KMS-11 (cell line): ENCODE data around the gene TSC22D2.
A peak's percentile ranks its signal among the peaks of the same experiment; 100 is the strongest.

Source experiments
- H2AFZ ChIP-seq: fragments of 200-600 bp; sonication (generic); 2 replicates; pipeline ENCODE4 v1.6.1; 2016; ENCODE audit warnings: antibody characterized with exemption, mixed run types, low read depth
- H3K27ac ChIP-seq: fragments of 200-600 bp; sonication (generic); 2 replicates; pipeline ENCODE4 v1.6.1; 2016; ENCODE audit warnings: mild to moderate bottlenecking, mixed run types
- H3K27me3 ChIP-seq: fragments of 200-600 bp; sonication (generic); 2 replicates; pipeline ENCODE4 v1.6.1; 2017; ENCODE audit warnings: mild to moderate bottlenecking, low read depth, mixed run types, moderate library complexity; ENCODE audit not compliant: insufficient read depth
- H3K36me3 ChIP-seq: fragments of 200-600 bp; sonication (generic); 2 replicates; pipeline ENCODE4 v1.6.1; 2017; ENCODE audit warnings: mild to moderate bottlenecking, mixed run types; ENCODE audit not compliant: insufficient read depth
- H3K4me1 ChIP-seq: fragments of 200-600 bp; sonication (generic); 2 replicates; pipeline ENCODE4 v1.6.1; 2016; ENCODE audit warnings: mild to moderate bottlenecking, low read depth, mixed run types; ENCODE audit not compliant: poor library complexity, severe bottlenecking
- H3K4me2 ChIP-seq: fragments of 200-600 bp; sonication (generic); 2 replicates; pipeline ENCODE4 v1.7.0; 2016; ENCODE audit warnings: mild to moderate bottlenecking, mixed run types
- H3K4me3 ChIP-seq: fragments of 200-600 bp; sonication (generic); IDR thresholded peaks from 2 replicates; pipeline ENCODE4 v1.6.1; 2017; ENCODE audit warnings: low read depth, low read length, mixed read lengths; ENCODE audit not compliant: insufficient read depth
- H3K79me2 ChIP-seq: fragments of 200-600 bp; sonication (generic); 2 replicates; pipeline ENCODE4 v1.6.1; 2016; ENCODE audit warnings: low read depth, mixed run types; ENCODE audit not compliant: insufficient read depth
- H3K9ac ChIP-seq: fragments of 200-600 bp; sonication (generic); 2 replicates; pipeline ENCODE4 v1.6.1; 2016; ENCODE audit warnings: mild to moderate bottlenecking, mixed run types
- H4K20me1 ChIP-seq: fragments of 200-600 bp; sonication (generic); 2 replicates; pipeline ENCODE4 v1.6.1; 2016; ENCODE audit warnings: mild to moderate bottlenecking, mixed run types; ENCODE audit not compliant: insufficient read depth
- TF ChIP-seq, protein P1 (sequence below): fragments of 200-600 bp; sonication (generic); conservative IDR thresholded peaks from 2 replicates; pipeline ENCODE4 v1.6.1; 2017; ENCODE audit warnings: low read depth, mild to moderate bottlenecking, antibody characterized with exemption, low read length, moderate library complexity, mixed read lengths

TSC22D2 gene

GRCh38 chr3:150408221-150409124 lies at the start of gene TSC22D2:
TSS of gene TSC22D2 (plus strand) at chr3:150408298. CDS start at chr3:150409351, 1,053 bp downstream.
- peaks cover 46% of the 10 kb centered on the region for H3K79me2 ChIP-seq
- H3K36me3 ChIP-seq: no peaks in the 10 kb centered on the region
- peak within 1 kb of the TSS; percentile 85 for H3K9ac ChIP-seq
- peaks cover 28% of the 10 kb centered on the region for H4K20me1 ChIP-seq
- H3K27ac ChIP-seq: peak within 1 kb of the TSS; percentile 97
- H2AFZ ChIP-seq: peak within 1 kb of the TSS; percentile 84
- H3K4me1 ChIP-seq: peaks cover 21% of the 10 kb centered on the region
- TF ChIP-seq, protein P1, sequence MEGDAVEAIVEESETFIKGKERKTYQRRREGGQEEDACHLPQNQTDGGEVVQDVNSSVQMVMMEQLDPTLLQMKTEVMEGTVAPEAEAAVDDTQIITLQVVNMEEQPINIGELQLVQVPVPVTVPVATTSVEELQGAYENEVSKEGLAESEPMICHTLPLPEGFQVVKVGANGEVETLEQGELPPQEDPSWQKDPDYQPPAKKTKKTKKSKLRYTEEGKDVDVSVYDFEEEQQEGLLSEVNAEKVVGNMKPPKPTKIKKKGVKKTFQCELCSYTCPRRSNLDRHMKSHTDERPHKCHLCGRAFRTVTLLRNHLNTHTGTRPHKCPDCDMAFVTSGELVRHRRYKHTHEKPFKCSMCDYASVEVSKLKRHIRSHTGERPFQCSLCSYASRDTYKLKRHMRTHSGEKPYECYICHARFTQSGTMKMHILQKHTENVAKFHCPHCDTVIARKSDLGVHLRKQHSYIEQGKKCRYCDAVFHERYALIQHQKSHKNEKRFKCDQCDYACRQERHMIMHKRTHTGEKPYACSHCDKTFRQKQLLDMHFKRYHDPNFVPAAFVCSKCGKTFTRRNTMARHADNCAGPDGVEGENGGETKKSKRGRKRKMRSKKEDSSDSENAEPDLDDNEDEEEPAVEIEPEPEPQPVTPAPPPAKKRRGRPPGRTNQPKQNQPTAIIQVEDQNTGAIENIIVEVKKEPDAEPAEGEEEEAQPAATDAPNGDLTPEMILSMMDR: no peak
- peak within 1 kb of the TSS; percentile 67 for H3K4me2 ChIP-seq
- peak within 1 kb of the TSS; percentile 86 for H3K4me3 ChIP-seq
- H3K27me3 ChIP-seq: no peaks in the 10 kb centered on the region

DNA sequence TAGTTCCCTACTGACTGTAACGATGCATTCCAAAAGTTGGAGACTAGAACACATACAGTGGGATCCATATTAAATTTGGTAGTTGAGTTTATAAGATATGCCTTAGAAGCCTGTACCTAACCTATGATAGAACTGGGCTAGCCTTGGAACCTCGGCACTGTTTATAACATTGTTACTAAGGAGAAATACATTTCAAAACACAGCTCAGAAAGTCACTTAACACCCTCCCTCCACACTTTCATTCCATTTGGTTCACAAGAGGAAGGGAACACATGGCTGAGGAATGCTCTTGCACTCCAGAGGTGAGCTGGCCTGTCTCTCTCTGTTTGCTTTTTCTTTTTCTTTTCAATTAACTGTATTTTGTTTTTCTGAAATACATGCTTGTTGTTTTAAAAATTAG lies 48.7 kb upstream of the TSC22D2 start:
- no peak overlapping the region for H3K9ac ChIP-seq
- TF ChIP-seq, protein P1: no peak
- no peaks in the 10 kb centered on the region for H3K4me1 ChIP-seq
- no peak overlapping the region for H2AFZ ChIP-seq
- no peaks in the 10 kb centered on the region for H3K79me2 ChIP-seq
- no peak overlapping the region for H3K4me2 ChIP-seq
- H4K20me1 ChIP-seq: no peaks in the 10 kb centered on the region
- H3K4me3 ChIP-seq: no peak overlapping the region
- H3K27ac ChIP-seq: no peak overlapping the region
- H3K36me3 ChIP-seq: no peaks in the 10 kb centered on the region
- H3K27me3 ChIP-seq: no peaks in the 10 kb centered on the region

GRCh38 chr3:150360966-150361365 lies 47.1 kb upstream of the TSC22D2 start:
- Histone ChIP-seq H3K79me2 (no peaks in the 10 kb centered on the region), H4K20me1 (no peaks in the 10 kb centered on the region), H3K4me3 (no peak overlapping the region), H3K4me2 (no peak overlapping the region), H3K4me1 (no peaks in the 10 kb centered on the region), H3K36me3 (no peaks in the 10 kb centered on the region), H3K9ac (no peak overlapping the region), H3K27me3 (no peaks in the 10 kb centered on the region), H2AFZ (no peak overlapping the region), H3K27ac (no peak overlapping the region)
- TF ChIP-seq, protein P1: no peak

GRCh38 chr3:150362515-150363302 lies 45.4 kb upstream of the TSC22D2 start:
- Histone ChIP-seq H3K27ac (no peak overlapping the region), H3K27me3 (no peaks in the 10 kb centered on the region), H3K79me2 (no peaks in the 10 kb centered on the region), H3K4me2 (no peak overlapping the region), H3K4me3 (no peak overlapping the region), H3K9ac (no peak overlapping the region), H3K4me1 (no peaks in the 10 kb centered on the region), H2AFZ (no peak overlapping the region), H4K20me1 (no peaks in the 10 kb centered on the region), H3K36me3 (no peaks in the 10 kb centered on the region)
- TF ChIP-seq, protein P1: no peak
